AG20443 (cell line): ENCODE data around the gene LSMEM2.
"Not testable (repeated sequence)": the region's sequence is repeated elsewhere in the genome, so short reads cannot be mapped to it uniquely, and the experiment has no call there.

Experiments used
- DNase-seq: peaks from one replicate; pipeline ENCODE4 v3.0.0; 2012; ENCODE audit warnings: low spot score, mixed read lengths

LSMEM2 gene

DNA sequence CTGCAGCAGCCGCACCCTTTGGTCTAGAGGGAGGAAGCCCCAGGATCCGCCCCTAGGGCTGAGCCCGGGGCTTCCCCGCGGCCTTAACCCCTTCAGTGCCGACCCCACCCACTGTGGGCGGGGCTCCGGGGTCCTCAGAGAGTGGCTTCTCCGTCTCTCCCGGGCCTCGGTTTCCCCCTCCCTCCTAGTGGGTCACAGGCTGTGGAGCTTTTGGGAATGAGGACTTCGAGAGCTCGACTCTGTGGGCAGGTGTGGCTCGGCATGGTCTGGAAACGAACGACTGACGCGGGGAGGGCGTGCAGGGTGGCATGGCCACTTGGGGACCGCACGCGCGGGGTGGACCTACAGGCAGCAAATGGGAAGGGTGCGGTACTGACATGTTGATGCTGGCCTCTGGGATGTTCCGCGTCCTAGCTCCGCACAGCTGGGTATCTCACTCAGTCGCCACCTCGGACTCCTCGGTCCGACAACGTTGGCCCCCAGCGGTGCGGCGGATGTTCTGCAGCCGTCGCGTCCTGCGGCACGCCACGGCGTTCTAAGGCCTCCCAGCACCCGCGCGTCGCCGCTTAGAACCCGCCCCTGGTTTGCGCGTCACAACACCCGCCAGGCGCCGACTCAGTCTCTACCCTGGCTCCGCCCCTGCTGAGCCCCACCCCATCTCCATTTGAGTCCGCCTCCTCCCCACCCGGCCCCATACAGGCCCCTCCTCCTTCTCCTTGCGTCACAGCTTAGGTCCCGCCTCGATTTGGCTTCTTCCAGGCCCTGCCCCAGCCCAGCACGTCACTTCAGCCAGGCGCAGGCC lies 20.1 kb downstream of the LSMEM2 start, which contains the start of the genes HYAL3 and NAA80:
Gene HYAL3 (minus strand): TSS at position 570 of the 802 bp plus-strand sequence. CDS start 3,803 bp downstream, outside the sequence.
Gene NAA80 (minus strand): TSS at position 570 of the 802 bp plus-strand sequence. CDS start 1,942 bp downstream, outside the sequence.
- DNase-seq: peak; percentile 99

DNA sequence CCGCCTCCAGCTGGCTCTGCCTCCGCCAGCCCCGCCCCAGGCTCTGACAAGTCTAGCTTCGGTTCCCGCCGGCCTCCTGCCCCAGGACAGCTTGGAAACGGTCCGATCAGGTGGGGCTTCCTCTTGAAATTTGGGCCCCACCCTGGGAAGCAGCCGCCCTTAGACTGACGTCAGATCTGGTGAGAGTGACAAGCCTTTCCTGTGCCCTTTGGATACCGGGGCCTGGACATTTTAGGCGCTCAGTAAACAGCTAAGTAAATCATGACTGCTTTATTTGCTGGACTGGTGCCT lies 20.7 kb downstream of the LSMEM2 start:
- DNase-seq: no peak

- DNase-seq: peak; percentile 33
These were observed 21.2 kb downstream of the LSMEM2 start for GRCh38 chr3:50299929-50300680.

DNA sequence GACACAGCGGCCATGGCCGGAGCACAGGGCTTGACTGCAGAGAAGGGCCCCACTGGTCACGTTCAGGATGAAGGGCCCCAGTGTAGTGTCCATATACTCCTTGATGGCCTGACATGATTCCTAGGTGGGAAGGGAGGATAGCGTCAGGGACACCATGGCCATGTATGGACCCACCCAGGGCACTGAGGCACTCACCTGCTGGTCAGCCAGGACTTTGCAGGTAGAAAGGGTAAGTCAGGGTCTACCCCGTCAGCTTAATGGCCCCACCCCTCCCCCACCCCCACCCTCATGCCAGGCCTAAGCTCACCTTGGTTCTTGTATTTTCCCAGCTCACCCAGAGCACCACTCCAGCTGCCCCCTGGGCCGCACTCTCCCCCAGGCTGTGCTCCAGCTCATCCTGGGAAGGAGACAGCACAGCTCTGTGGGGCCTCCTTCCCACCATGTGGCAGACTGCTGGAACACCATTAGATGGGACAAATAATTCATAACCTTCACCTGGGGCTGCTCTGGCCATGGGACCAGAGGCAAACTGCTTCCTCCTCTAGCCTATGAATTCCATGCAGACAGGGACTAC lies 21.9 kb downstream of the LSMEM2 start:
- DNase-seq: no peak

GRCh38 chr3:50302095-50303012 lies 23.5 kb downstream of the LSMEM2 start:
- no peak for DNase-seq

DNA sequence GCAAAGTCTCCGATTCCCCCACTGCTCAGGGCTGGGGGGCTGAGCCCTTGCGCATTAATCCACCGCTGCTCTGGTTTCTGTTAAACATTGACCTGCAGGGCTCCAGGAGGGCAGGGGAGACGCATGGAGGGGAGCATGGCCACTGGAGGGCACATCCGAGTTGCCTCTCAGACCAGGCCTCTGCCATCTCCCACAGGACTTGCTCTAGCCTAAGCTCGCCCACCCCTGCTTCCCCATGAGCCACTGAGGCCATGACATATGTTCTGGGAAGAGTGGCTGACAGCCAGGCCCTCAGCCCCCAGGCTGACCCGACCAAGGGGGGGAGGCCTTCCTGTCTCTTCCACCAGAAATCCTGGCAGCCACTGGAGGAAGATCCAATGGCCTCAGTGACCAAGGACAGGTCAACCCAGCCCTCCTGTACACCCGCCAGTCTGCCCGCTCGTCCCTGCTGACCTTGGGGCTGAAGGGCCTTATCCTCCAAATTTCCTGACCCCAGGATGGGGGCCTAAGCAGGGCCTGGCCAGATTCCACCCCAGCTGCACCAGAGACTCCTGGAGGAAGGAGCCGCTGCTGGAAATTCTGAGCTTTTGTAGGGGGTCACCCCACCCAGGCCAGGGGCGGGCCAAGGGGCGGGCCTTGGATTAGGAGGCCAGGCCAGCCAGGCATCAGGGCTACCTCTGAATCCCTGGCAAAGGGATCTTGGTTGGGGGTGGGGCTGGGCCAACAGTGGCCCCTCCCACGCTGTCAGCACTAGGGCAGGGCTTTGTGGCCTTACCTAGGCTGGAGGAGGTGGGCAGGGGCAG lies 24.3 kb downstream of the LSMEM2 start, which contains the start of gene HYAL1:
Gene HYAL1 (minus strand): TSS at position 562 of the 803 bp plus-strand sequence. CDS start 618 bp downstream, outside the sequence.
- no peak for DNase-seq

DNA sequence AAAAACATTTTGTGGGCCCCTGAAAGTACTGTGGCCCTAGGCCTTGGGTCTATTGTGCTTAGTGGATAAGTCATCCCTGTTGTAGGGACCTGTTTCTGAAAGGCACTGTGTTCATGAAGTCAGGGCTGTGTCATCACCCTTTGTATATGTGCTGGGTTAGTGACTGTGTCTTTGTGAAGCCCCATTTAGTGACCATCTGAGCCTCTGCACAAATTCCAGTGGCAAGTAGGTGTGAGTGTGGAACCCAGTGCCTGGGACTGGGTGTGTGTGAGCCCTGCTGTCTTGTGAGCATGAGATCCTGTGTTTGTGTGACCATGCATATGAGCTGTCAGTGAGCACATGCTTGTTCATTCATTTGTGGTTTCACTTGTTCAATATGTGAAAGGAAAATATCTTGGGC lies 25.7 kb downstream of the LSMEM2 start:
- no peak for DNase-seq

DNA sequence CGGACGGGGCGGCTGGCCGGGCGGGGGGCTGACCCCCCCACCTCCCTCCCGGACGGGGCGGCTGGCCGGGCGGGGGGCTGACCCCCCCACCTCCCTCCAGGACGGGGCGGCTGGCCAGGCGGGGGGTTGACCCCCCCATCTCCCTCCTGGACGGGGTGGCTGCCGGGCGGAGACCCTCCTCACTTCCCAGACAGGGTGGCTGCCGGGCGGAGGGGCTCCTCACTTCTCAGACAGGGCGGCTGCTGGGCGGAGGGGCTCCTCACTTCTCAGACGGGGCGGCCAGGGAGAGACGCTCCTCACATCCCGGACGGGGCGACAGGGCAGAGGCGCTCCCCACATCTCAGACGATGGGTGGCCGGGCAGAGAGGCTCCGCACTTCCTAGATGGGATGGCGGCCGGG lies 33.2 kb downstream of the LSMEM2 start:
- not testable (repeated sequence) for DNase-seq

GRCh38 chr3:50314342-50314741 lies 35.5 kb downstream of the LSMEM2 start:
- no peak for DNase-seq

DNA sequence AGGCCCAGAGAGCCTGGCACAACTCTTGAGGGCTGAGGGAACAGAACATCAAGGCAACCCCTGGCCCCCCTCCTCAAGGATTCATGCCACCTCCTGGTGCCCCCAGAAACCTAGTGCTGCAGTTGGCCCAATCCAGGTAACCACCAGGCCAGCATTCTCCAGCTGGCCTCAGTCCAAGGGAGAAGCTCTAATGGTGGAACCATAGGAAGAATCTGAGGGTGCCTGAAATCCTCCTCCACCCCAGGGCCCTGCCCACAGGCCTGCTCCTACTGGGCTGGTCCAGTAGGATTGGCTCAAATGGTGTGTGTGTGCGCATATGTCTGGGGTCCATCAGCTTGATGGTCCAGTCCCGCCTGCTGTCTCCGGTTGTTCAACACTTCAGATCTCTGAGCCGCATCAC lies 35.9 kb downstream of the LSMEM2 start:
- DNase-seq: no peak

DNA sequence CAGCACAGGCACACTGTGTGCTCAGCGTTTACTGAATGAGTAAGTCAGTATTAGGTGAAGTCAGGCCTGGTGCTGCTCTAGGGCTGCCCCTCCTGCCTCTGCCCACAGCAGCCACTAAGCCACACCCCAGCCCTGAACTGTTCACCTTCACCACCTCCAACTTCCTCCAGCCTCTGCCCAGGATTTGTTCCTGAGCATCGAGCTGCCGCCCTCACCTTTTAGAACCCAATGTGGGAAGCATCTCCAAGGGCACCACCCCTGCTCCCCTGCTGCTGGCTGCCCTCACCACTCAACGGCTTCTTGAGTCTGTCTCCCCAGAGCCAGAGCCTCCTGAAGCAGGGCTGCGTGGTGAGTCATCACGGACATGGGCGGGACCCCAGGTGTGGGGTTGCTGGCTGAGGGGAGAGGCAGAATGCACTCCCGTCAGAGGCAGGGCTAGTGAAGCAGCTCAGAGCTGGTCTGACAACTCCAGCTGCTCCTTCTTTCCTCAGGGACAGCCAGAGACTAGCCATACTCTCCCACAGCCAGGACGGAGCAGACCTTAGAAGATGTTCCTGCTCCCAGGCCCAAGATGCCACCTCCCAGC lies 37.9 kb downstream of the LSMEM2 start:
- DNase-seq: no peak

DNA sequence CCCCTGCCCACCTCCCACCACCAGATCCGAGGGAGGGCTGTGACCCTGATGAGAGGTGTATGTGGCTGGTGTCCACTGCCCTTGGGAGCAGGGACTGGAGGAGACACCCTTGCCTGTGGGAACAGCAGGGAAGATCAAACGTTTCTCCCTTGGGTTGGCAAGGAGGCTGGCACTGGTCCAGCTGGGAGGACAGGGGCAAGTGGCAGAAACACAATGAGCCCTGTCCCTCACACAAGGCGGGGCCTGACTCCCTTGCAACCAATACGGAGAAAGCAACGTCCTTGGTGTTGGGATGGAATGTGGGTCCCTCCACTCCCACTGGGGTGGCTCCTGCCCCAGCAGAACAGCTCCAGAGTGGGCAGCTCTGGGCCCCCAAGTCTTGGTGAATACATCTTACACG lies 38.4 kb downstream of the LSMEM2 start:
- no peak for DNase-seq

- no peak for DNase-seq
These were observed 39.3 kb downstream of the LSMEM2 start for GRCh38 chr3:50318163-50318562.

- no peak for DNase-seq
These were observed 39.7 kb downstream of the LSMEM2 start for GRCh38 chr3:50318615-50319014.

- no peak for DNase-seq
These were observed 40.5 kb downstream of the LSMEM2 start for GRCh38 chr3:50319181-50319893.

GRCh38 chr3:50319894-50320625 lies 41.2 kb downstream of the LSMEM2 start:
- no peak for DNase-seq

DNA sequence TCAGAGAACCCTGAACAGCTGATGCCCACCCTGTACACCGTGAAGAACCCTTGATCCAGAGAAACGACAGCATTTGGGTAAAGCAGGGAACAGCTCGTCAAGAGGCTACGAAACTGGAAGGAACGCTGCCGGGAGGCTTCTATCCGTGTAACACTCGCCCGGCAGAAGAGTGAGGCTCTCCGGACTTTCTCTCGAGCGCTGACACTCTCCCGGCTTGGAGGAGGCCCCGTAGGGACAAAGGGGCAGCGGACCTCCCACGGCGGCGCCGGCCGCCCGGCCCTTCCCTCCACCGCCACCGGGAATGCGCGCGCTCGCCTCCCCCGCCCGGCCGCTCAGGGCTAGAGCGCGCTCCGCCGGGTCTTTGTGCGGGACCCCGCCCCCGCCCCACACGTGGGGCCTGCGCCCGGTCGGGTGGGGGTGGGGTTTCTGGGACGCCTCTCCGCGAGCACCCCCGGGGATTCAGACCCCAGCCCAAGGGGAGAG lies 42.0 kb downstream of the LSMEM2 start:
- DNase-seq: peak; percentile 89

- peak; percentile 94 for DNase-seq
These were observed 42.6 kb downstream of the LSMEM2 start for GRCh38 chr3:50321336-50322114.
